Fibroblast of skin of right biceps (primary cell): ENCODE measurements around the gene CASP14.
"Not testable (repeated sequence)": the region's sequence is repeated elsewhere in the genome, so short reads cannot be mapped to it uniquely, and the experiment has no call there.

Experiments
- DNase-seq: peaks from one replicate; pipeline ENCODE4 v3.0.0-alpha.2; 2013

CASP14 gene

GRCh38 chr19:15072930-15073647 is 23.8 kb downstream of the CASP14 start:
- DNase-seq = no peak

DNA sequence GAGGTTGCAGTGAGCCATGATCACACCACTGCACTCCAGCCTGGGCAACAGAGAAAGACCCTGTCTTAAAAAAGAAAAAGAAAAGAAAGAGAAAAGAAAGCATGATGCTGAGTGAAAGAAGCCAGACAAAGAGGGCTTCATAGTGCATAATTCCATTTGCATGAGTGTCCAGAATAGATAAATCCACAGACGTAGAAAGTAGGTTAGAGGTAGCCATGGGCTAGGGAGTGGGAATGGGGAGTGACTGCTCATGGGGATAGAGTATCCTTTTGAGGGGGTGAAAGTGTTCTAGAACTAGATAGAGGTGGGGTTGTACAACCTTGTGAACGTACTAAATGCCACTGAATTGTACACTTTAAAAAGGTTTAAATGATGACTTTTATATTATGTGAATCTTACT is 25.1 kb downstream of the CASP14 start:
- no peak for DNase-seq

DNA sequence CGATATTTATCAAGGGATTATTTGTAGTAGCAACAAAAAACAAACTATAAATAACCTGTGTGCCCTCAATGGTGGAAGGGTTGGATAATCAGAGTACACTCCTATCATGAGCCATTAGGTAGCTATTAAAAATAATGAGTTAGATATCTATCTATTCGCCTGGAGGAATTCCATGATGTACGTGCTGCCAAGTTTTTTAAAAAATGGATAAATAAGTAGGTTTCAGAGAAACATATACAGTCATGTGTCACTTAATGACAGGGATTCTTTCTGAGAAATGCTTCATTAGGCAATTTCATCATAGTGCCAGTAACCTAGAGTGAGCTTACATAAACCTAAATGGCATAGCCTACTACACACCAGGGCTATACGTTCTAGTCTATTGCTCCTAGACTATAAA is 26.5 kb downstream of the CASP14 start:
- no peak for DNase-seq

DNA sequence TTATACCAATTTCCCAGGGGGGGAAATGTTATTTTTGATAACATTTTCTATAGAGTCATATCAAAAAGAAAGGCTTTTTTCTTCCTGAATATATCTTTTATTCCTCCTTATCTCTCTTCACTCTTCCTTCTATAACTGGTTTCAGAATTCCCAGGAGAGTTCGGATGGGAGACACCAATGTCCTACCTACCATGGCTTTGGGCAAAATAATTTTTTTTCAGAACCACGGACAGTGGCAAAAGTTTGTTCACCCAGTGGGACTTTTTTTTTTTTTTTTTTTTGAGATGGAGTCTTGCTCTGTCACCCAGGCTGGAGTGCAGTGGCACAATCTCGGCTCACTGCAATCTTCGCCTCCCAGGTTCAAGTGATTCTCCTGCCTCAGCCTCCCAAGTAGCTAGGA is 30.7 kb downstream of the CASP14 start:
- DNase-seq = not testable (repeated sequence)

- no peak for DNase-seq
Observed at GRCh38 chr19:15081911-15082310, 32.6 kb downstream of the CASP14 start, which contains the start of gene OR1I1. Gene OR1I1, plus strand, starts transcription at chr19:15082211. Its CDS starts 4,855 bp downstream, at chr19:15087066.

DNA sequence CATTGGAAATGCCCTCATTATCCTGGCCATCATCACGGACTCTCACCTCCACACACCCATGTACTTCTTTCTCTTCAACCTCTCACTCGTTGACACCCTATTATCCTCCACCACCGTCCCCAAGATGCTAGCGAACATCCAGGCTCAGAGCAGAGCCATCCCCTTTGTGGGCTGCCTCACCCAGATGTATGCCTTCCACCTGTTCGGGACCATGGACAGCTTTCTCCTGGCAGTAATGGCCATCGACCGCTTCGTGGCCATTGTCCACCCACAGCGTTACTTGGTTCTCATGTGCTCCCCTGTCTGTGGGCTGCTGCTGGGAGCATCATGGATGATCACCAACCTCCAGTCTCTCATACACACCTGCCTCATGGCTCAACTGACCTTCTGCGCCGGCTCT is 37.9 kb downstream of the CASP14 start:
- DNase-seq = no peak

DNA sequence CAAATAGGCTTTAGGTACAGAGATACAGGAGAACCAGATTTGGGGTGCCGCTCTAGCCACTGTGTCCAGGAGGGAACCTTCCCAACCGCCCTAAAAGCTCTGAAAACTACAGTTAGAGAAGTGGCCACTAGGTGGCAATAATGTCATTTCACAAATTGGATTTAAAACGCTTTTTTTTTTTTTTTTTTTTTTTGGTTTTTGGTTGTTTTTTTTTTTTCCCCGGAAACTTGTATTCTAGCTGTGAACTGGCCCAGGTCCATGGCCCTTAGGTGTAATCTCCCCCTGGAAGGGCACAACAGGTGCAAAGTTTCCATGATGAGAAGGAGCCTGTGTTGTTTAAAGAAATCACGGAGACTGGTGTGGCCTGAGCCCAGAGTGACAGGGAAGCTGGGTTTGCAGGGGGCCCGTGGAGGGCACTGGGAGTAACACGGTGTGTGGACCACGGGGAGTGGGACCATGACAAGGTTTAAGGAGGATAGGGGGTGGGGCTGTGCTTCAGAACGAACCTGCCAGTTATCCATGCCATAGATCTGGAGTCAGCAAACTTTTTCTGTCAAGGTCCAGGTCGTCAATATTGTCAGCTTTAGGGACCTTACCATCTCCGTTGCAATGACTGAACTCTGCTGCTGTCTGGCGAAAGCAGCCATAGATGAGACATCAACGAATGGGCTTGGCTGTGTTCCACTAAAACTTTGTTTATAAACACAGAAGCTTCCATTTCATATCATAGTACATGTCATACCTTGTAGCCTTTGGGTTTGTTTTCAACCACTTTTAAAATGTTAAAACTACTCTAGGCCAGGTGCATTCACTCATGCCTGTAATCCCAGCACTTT is 42.9 kb downstream of the CASP14 start:
- DNase-seq = peak; percentile 68

DNA sequence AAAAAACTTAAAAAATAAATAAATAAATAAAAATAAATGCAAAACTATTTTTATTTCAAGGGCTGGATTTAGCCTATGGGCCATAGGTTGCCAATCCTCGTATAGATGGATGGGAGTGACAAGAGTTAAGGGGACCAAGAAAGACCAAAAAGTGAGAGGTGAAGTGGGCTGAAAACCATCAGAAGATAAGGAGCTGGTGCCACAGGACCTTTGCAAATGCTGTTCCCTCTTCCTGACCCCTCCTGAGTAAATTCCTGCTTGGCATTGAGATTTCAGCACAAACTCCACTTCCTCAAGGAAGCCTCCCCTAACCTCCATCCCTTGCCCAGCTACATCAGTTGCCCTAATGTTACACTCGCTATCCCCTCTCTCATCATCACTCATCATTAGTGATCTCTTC is 43.7 kb downstream of the CASP14 start:
- DNase-seq = no peak

GRCh38 chr19:15096223-15096622 is 46.9 kb downstream of the CASP14 start:
- no peak for DNase-seq

- not testable (repeated sequence) for DNase-seq
Observed at GRCh38 chr19:15097980-15098379, 48.7 kb downstream of the CASP14 start.

DNA sequence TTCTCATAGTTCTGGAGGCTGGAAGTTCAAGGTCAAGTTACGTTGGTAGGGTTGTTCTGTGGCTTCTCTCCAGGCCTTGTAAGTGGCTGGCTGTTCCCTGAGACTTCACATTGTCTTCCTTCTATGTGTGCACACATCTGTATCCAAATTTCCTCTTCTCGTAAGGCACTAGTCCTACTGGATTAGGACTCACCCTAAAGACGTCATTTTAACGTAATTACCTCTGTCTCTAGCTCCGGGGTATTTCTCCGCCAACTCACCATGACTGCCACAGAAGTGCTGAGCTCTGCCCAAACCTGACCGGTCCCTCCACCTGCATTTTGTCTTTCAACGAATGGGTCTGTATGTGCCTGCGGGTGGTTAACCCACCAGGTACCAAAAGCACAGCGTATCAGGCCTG is 49.2 kb downstream of the CASP14 start:
- no peak for DNase-seq

DNA sequence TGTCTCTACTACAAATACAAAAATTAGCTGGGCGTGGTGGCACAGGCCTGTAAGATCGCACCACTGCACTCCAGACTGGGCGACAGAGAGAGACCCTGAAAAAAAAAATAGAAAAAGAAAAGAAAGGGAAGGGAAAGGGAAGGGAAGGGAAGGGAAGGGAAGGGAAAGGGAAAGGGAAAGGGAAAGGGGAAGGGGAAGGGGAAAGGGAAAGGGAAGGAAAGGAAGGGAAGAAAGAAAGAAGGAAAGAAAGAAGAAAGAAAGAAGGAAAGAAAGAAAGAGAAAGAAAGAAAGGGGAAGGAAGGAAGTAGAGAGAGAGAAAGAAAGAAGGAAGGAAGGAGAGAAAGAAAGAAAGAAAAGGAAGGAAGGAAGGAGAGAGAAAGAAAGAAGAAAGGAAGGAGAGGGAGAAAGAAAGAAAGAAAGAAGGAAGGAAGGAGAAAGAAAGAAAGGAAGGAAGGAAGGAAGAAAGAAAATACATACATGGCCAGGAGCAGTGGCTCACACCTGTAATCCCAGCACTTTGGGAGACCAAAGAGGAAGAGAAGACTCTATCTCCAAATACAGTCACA is 49.8 kb downstream of the CASP14 start:
- no peak for DNase-seq

GRCh38 chr19:15101479-15102082 is 52.3 kb downstream of the CASP14 start:
- peak; percentile 27 for DNase-seq

DNA sequence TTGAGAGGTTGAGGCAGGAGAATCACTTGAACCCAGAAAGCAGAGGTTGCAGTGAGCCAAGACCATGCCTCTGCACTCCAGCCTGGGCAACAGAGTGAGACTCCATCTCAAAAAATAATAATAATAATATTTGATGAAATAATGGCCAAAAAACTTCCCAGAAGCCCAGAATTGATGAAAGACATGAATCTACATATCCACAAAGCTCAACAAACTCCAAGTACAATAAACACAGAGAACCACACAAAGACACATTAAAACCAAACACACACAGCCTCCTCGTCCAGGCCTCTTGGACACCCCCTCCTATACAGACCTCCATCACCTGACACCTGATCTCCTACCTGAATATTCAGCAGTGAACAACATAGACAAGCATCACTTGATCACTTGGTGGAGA is 54.7 kb downstream of the CASP14 start:
- DNase-seq = no peak

DNA sequence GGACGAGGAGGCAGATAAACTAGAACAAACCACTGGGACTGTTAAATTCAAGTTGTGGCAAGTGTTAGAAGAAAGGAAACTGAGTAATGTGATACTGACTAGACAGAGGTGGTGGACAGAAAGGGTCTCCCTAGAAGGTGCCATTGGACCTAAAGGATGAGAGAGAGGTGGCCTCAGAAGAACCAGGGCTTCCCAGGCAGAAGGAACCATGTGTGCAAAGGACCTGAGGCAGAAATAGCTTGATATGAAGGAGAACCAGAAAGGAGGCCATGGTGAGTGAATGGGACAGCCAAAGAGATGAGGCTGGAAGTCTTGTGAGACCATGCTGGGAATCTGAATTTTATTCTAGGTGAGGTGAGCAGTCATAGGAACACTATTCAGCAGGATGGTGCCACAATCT is 55.1 kb downstream of the CASP14 start:
- DNase-seq = no peak

DNA sequence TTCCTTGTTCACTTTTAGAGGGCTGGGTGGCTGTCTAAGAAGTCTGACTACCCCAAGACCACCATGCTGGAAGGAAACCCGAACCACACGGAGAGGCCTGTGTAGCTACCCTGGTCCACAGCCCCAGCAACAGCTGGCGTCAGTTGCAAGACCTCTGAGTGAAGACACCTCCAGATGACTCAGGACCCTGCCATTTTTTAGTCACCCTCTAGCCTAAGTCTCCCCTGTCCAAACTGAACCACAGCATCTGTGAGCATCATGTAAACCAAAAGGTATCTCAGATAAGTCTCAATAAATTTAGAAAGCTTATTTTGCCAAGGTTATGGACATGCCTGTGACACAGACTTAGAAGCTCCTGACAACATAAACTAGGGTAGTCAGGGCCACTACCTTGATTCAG is 55.8 kb downstream of the CASP14 start:
- no peak for DNase-seq

GRCh38 chr19:15107061-15108010 is 58.1 kb downstream of the CASP14 start, which contains the start of gene SYDE1:
Gene SYDE1, plus strand, starts transcription at chr19:15107401. Its CDS starts 33 bp downstream, at chr19:15107434.
- DNase-seq = peak; percentile 90
